GM18519 (cell line): ENCODE measurements around the gene C2CD4C.
"Not testable (repeated sequence)": the region's sequence is repeated elsewhere in the genome, so short reads cannot be mapped to it uniquely, and the experiment has no call there.

Experiments
- ATAC-seq: cut with Tn5 transposase; IDR thresholded peaks from one replicate; pipeline ENCODE4 v1.9.1; 2021; ENCODE audit warnings: mild to moderate bottlenecking, moderate library complexity; ENCODE audit not compliant: unreplicated experiment, low FRiP score

C2CD4C gene

DNA sequence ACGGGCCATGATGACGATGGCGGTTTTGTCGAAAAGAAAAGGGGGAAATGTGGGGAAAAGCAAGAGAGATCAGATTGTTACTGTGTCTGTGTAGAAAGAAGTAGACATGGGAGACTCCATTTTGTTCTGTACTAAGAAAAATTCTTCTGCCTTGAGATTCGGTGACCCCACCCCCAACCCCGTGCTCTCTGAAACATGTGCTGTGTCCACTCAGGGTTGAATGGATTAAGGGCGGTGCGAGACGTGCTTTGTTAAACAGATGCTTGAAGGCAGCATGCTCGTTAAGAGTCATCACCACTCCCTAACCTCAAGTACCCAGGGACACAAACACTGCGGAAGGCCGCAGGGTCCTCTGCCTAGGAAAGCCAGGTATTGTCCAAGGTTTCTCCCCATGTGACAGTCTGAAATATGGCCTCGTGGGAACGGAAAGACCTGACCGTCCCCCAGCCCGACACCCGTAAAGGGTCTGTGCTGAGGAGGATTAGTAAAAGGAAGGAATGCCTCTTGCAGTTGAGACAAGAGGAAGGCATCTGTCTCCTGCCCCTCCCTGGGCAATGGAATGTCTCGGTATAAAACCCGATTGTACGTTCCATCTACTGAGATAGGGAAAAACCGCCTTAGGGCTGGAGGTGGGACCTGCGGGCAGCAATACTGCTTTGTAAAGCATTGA is 22.2 kb downstream of the C2CD4C start:
- ATAC-seq = not testable (repeated sequence)

DNA sequence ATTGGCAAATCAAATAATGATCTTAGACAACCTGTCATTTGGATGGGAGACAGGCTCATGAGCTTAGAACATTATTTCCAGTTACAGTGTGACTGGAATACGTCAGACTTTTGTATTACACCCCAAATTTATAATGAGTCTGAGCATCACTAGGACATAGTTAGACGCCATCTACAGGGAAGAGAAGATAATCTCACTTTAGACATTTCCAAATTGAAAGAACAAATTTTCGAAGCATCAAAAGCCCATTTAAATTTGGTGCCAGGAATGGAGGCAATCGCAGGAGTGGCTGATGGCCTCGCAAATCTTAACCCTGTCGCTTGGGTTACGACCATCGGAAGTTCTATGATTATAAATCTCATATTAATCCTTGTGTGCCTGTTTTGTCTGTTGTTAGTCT is 22.8 kb downstream of the C2CD4C start:
- ATAC-seq = not testable (repeated sequence)

GRCh38 chr19:384799-385169 is 24.2 kb downstream of the C2CD4C start:
- ATAC-seq = no peak

DNA sequence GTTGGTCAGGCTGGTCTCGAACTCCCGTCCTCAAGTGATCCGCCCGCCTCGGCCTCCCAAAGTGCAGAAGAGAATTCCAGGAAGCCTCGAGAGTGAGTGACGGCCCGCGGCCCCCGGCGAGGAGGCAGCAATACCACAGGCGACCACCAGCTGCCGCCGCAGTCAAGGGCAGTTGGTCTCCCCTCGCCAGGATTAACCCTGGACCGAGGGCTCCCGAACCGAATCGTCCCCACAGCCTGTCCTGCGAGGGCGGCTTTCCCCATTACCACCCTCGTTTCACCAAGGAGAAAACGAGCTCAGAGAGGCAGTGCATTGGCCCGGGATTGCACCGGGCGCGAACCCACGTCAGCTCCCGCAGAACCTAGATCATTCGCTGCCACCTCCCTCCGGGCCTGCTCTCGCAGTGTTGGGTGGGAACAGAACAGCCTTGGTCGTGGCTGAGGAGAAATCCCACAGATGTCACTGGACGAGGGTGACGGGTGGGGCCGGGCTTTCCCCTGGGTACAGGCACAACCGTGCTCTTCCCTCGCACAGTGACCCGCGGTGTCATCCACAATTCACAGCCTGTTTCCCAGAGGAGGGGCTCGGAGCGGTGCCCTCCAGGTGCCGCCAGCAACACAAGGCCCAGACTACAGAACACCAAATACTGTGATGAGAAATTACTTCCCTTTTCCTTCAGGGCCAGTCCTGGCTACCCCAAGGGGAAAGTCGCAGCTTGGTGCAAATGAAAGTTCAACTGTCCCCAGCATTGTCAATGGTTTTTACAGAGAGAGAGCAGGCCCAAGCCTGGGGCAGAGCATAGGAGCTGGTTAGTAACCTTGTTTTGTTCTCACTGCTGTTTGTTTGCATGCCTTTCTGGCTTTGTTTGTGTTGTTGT is 24.8 kb downstream of the C2CD4C start:
- ATAC-seq = no peak

GRCh38 chr19:383040-383439 is 25.9 kb downstream of the C2CD4C start:
- no peak for ATAC-seq

- ATAC-seq = not testable (repeated sequence)
Measured at GRCh38 chr19:382578-382977, 26.4 kb downstream of the C2CD4C start.

DNA sequence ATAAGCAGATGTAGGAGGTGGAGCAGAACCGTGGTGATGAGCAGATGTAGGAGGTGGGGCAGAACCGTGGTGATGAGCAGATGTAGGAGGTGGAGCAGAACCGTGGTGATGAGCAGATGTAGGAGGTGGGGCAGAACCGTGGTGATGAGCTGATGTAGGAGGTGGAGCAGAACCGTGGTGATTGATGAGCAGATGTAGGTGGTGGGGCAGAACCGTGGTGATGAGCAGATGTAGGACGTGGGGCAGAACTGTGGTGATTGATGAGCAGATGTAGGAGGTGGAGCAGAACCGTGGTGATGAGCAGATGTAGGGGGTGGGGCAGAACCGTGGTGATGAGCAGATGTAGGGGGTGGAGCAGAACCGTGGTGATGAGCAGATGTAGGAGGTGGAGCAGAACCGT is 27.0 kb downstream of the C2CD4C start:
- ATAC-seq = not testable (repeated sequence)

DNA sequence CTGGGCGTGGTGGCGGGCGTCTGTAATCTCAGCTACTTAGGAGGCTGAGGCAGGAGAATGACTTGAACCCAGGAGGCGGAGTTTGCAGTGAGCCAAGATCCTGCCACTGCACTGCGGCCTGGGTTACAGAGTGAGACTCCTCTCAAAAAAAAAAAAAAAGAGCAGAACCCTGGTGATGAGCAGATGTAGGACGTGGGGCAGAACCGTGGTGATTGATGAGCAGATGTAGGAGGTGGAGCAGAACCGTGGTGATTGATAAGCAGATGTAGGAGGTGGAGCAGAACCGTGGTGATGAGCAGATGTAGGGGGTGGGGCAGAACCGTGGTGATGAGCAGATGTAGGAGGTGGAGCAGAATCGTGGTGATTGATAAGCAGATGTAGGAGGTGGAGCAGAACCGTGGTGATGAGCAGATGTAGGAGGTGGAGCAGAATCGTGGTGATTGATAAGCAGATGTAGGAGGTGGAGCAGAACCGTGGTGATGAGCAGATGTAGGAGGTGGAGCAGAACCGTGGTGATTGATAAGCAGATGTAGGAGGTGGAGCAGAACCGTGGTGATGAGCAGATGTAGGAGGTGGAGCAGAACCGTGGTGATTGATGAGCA is 28.2 kb downstream of the C2CD4C start:
- ATAC-seq = not testable (repeated sequence)

DNA sequence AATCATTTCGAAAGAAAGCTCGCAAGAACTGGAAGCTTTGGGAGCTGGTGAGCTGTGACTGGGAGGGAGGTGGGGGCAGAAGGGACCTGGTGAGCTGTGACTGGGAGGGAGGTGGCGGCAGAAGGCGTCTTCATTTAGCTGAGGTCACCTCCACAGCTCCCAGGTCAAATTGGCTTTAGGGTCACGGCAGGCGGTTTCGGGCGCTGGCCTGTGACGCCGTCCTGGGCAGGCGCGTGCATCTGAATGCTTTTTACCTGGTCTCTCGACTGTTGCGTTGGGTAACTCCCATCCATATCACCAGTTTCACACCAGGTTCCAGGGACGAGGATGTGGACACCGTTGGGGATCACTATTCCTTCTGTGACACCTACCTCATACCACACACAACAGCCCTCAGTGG is 29.2 kb downstream of the C2CD4C start:
- ATAC-seq = no peak

DNA sequence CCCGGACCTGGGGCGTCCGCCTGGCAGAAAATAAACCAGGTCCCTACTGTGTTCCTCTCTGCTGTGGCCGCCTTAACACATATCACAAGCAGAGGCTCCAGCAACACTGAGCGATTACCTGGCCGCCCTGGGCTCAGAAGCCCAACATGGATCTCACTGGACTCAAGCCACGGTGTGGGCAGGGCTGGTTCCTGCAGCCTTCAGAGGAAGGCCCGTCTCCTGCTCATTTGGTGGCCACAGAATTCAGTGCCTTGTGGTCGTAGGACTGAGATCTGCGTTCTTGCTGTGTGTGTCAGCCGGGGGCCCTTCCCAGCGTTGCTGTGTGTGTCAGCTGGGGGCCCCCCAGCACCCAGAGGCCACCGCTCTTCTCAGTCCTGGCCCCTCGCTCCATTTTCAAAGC is 30.2 kb downstream of the C2CD4C start:
- no peak for ATAC-seq

GRCh38 chr19:377801-378581 is 31.0 kb downstream of the C2CD4C start:
- no peak for ATAC-seq

DNA sequence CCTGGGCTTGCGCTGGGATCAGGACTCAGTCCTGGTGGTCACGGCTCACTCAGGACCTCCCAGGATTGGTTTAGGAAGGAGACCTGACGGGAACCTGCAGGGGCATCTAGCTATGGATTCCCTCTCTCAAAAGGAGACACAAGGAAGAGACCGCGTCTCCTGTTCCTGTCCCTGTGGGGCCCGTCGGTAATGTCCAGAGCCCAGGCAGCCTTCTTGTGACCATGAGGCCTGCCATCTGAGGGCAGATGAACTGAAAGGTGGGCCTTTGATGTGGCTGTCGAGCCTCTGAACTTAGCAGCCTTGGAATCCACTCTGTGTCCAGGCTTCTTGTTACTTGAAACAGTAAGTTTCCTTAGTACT is 32.9 kb downstream of the C2CD4C start:
- no peak for ATAC-seq

GRCh38 chr19:375395-376110 is 33.4 kb downstream of the C2CD4C start:
- ATAC-seq = no peak

DNA sequence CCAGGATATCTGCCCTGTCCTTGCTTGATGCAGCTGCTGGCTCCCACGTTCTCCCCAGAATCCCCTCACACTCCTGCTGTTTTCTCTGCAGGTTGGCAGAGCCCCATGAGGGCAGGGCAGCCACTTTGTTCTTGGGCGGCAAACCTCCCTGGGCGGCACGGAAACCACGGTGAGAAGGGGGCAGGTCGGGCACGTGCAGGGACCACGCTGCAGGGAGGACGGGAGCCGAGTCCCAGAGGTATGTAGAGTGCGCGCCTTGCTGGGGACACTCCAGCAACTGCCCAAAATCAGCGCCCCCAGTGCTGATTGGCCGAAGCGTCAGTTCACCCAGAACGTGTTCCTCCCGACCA is 34.1 kb downstream of the C2CD4C start:
- ATAC-seq = no peak

GRCh38 chr19:374183-374885 is 34.6 kb downstream of the C2CD4C start:
- no peak for ATAC-seq

GRCh38 chr19:373391-374182 is 35.4 kb downstream of the C2CD4C start:
- no peak for ATAC-seq

DNA sequence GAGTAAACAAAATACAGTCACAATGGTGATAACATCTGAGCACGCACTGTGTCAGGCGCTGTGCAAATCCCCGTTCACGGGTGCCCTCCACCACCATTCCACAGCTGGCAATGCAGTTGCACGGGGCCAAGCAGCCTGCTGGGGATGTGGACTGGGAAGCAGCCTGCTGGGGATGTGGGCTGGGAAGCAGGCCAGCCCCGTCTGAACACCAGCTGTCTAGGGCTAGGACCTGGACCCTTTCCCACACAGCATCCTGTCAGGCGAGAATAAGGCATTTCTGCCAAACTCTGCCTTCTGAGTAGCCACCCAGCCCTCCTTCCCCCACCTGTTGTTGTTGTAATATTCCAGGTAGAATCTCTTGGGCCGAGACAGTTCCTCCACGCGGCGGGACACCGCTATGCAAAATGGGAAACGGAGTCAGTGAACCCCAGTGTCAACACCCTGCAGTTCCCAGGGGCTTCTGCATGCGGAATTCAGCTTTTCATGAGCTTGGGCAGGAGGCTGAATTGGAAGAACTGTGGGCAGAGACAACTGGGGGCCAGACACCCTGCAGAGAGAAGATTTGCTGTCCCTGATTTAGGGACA is 36.5 kb downstream of the C2CD4C start:
- ATAC-seq = no peak

DNA sequence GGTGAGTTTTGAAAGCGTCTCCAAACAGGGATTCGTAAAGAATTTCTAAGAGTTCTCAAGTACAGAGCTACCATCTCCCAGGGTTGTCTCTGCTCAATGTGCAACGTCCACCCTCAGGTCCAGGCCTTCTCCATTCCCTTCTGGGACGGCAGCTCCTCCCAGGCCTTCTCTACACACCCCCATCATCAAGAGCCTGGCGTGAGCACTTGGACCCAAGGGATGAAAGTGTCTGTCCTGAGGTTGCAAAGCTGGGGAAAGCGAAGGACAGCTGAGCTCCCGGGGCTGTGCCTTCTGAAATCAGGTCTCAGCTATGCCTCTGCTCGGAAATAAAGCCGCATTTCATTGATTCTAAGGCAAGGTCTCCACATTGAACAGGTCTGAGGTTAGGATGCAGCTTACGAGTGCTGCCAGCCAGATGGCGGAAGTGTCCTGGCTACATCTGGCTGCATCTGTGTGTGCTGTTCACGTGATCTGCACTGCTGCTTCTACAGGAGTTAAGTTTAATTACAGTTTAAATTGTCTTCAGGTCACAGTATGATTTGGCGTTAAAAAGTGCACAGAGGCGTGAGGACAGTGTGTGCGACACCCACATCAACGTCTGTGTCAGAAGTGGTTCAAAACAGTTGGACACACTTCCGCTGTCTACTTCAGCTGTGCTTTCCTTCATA is 37.3 kb downstream of the C2CD4C start:
- no peak for ATAC-seq
